Tibial nerve (tissue), 3 donors: ENCODE measurements around the gene CACNG7.

Source experiments
- EP300 ChIP-seq, 2 donors: sonication (generic); formaldehyde crosslinking; IDR thresholded peaks; one replicate each; pipeline ENCODE4 v1.6.1; 2017; ENCODE audit warnings: antibody characterized with exemption in 2 of 2, mild to moderate bottlenecking in 1 of 2
- POLR2A ChIP-seq, 2 donors: fragments of 450-650 bp; IDR thresholded peaks; one replicate each; pipeline ENCODE4 v1.6.1; 2017; ENCODE audit warnings: antibody characterized with exemption in 2 of 2, mild to moderate bottlenecking in 2 of 2, moderate library complexity in 2 of 2

DNA sequence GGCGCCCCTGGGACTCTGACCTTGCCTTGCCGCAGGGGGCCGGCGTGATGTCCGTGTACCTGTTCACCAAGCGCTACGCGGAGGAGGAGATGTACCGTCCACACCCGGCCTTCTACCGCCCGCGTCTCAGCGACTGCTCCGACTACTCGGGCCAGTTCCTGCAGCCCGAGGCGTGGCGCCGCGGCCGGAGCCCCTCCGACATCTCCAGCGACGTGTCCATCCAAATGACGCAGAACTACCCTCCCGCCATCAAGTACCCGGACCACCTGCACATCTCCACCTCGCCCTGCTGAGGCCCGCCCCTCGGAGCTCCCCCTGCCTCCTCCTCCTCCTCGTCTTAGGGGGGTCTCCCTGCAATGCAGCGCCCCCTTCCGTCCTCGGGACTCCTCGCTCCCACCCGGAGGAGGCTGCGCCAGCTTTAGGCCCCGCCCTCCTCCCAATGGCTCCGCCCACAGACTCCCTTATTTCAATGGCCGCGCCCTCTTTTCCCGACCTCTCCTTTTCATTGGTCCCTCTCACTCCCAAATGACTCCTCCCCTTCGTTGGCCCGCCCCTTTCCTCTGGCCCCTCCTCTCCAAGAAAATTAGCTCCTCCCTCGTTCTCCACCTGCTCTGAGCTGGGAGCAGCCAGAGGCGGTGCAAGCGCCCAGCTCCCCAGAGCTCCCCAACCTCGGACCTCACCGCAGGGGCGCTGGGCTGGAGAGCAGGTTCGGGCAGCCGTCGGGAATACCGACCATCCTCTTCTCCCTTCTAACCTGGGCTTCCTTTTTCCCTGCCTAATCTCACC lies 33.1 kb downstream of the CACNG7 start:
- TF ChIP-seq POLR2A (IDR thresholded peaks at IDR 0.05) (no peak), EP300 (IDR thresholded peaks at IDR 0.05) (no peak)
